Smooth muscle cell of the brain vasculature (primary cell): ENCODE results near the gene POPDC2.

Source experiments
- DNase-seq: peaks from one replicate; pipeline ENCODE4 v3.0.0-alpha.2; 2012; ENCODE audit warnings: low read depth, low spot score

POPDC2 gene

GRCh38 chr3:119639494-119640350 lies 20.7 kb downstream of the POPDC2 start:
- no peak for DNase-seq

- DNase-seq = no peak
Measured at GRCh38 chr3:119637679-119638477, 22.5 kb downstream of the POPDC2 start.

- DNase-seq = no peak
Measured at GRCh38 chr3:119636891-119637611, 23.3 kb downstream of the POPDC2 start.

- no peak for DNase-seq
Measured at GRCh38 chr3:119636249-119636648, 24.1 kb downstream of the POPDC2 start.

GRCh38 chr3:119635719-119636118 lies 24.7 kb downstream of the POPDC2 start:
- no peak for DNase-seq

- no peak for DNase-seq
Measured at GRCh38 chr3:119632829-119633228, 27.6 kb downstream of the POPDC2 start.

GRCh38 chr3:119632216-119632615 lies 28.2 kb downstream of the POPDC2 start:
- no peak for DNase-seq

- no peak for DNase-seq
Measured at GRCh38 chr3:119631516-119631915, 28.9 kb downstream of the POPDC2 start.

GRCh38 chr3:119630880-119631329 lies 29.5 kb downstream of the POPDC2 start:
- no peak for DNase-seq

GRCh38 chr3:119630128-119630879 lies 30.1 kb downstream of the POPDC2 start:
- DNase-seq = no peak

- DNase-seq = no peak
Measured at GRCh38 chr3:119628816-119629445, 31.5 kb downstream of the POPDC2 start.

GRCh38 chr3:119628390-119628789 lies 32.0 kb downstream of the POPDC2 start:
- DNase-seq = no peak

GRCh38 chr3:119627461-119627860 lies 32.9 kb downstream of the POPDC2 start:
- no peak for DNase-seq

GRCh38 chr3:119626196-119626595 lies 34.2 kb downstream of the POPDC2 start:
- DNase-seq = no peak

- DNase-seq = no peak
Measured at GRCh38 chr3:119625451-119626153, 34.8 kb downstream of the POPDC2 start.

GRCh38 chr3:119624002-119624720 lies 36.2 kb downstream of the POPDC2 start:
- DNase-seq = no peak

GRCh38 chr3:119620899-119621298 lies 39.5 kb downstream of the POPDC2 start:
- DNase-seq = no peak

GRCh38 chr3:119619094-119619493 lies 41.3 kb downstream of the POPDC2 start:
- no peak for DNase-seq

- no peak for DNase-seq
Measured at GRCh38 chr3:119616056-119616455, 44.3 kb downstream of the POPDC2 start.
